GM18520 (cell line): ENCODE measurements around the gene MYF5.
A peak's percentile ranks its signal among the peaks of the same experiment; 100 is the strongest.
"Not testable (repeated sequence)": the region's sequence is repeated elsewhere in the genome, so short reads cannot be mapped to it uniquely, and the experiment has no call there.

Experiments
- ATAC-seq: cut with Tn5 transposase; IDR thresholded peaks from one replicate; pipeline ENCODE4 v1.9.1; 2021; ENCODE audit not compliant: unreplicated experiment

The MYF5 gene

DNA sequence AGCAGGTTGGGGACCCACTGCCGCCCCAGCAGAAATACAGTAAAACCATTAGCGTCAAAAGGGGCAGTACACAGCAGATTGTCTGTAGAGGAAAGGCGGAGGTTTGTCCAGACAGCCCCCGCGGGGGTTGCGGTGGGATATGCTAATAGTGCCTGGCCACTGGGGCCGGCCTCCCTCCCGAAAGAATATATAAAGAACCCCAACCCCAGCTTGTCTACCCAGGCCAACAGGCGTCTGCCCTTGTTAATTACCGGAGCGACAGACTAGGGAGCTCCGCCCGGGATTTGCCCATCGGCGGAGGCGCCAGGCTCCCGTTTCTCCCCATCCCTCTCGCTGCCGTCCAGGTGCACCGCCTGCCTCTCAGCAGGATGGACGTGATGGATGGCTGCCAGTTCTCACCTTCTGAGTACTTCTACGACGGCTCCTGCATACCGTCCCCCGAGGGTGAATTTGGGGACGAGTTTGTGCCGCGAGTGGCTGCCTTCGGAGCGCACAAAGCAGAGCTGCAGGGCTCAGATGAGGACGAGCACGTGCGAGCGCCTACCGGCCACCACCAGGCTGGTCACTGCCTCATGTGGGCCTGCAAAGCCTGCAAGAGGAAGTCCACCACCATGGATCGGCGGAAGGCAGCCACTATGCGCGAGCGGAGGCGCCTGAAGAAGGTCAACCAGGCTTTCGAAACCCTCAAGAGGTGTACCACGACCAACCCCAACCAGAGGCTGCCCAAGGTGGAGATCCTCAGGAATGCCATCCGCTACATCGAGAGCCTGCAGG, at the start of gene MYF5:
MYF5 (plus strand) TSS at position 217 of the 774 bp plus-strand sequence; CDS start at position 369, 152 bp downstream.
- no peak for ATAC-seq

DNA sequence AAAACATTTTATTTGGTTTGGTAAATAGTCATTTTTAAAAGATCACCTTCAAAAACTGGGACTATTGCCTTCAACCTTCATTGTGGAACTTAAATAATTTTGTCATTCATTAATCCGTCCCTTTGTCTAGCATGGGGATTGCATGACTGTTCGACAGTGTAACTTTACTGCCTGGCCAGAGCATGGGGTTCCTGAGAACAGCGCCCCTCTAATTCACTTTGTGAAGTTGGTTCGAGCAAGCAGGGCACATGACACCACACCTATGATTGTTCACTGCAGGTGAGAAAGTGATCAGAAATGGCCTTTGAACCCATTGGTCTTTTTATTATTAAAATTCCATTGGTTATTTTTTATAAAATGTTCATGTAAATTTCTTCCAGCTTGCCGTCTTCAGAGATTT, 46.5 kb upstream of the MYF5 start:
- ATAC-seq: no peak

DNA sequence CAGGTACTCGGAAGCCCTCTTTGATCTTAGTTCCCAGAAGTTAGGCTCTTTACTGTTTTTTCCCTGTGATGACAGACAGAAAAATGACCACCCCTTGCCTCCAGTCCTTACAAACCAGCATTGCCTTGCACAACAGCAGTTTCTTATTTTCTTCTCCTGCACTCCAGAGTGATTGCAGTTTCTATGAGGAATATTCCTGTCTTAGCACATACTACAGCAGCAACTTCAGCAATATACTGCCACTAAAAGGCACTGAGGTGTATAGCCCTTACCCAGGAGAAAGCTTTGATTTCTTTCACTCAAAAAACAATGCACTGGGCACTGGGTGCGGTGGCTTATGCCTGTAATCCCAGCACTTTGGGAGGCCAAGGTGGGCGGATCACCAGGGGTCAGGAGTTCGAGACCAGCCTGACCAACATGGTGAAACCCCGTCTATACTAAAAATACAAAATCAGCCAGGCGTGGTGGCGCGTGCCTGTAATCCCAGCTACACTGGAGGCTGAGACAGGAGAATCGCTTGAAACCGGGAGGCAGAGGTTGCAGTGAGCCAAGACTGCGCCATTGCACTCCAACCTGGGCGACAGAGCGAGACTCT, 40.6 kb upstream of the MYF5 start:
- ATAC-seq: not testable (repeated sequence)

DNA sequence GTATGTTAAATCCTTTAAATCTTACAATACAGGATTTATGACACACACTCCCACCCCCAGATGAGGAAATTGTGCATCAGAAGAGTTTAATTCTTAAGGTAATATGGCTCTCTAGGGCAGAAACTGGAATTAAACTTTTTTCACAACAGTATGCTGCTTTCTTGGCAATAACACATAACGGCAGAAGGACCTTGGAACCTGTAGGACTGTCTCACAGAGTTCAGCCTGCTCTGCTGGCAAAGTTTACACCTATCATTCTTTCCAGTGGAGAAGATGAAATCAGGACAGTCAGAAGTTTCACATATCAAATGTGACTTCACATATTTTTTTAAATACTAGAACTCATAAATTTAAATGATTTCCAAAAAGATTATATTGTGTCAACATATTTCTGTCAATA, 39.9 kb upstream of the MYF5 start:
- no peak for ATAC-seq

DNA sequence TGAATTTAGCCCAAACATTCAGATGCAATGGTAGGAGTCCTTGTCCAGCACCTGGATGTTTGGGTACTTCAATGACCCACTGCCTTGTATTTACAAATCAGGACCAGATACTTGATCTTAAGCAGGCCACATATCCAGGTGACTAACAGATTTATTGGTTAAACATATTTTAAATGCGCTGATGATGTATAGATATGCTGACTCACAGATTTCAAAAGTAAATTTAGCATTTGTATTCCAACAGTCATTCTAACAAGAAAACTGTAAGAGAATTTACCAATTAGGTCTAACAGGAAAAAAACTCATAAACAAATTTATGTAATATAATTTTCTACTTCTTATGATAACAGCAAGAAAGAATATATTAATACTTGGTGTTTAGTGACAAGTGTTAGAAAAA, 38.7 kb upstream of the MYF5 start:
- no peak for ATAC-seq

DNA sequence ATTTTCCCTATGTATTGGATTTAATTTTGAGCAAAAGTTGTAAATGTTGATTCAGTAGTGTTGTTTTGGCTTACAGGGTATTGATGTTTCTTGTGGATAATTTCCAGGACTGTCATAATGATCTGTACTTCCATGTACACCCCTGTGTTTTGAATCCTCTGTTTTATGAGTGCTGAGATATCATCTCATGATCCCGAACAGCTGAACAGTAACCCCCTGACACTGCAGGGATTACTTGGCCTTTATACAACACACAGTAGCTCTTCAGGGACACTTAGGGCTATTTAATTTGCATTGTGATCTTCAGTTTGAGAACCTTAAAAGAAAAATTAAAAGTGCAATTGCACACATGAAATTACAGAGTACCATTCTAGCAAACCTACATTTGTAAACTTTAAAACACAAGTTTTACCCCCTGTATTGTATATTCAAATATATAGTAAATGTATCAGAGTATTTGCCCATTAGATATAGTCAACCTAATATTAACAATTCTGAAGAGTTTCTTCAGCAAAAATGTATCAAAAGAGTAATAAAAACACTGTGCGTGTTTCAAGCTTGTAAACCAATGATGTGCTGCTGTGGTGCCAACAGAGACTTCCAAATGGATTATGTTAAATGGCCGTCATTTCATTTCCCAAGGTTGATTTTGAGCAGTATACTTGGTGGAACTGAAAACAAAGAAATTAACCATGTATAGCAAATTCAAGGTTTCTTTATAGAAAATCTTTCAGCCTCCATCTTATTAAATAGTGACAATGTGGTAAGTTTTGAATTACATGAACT, 37.2 kb upstream of the MYF5 start:
- no peak for ATAC-seq

DNA sequence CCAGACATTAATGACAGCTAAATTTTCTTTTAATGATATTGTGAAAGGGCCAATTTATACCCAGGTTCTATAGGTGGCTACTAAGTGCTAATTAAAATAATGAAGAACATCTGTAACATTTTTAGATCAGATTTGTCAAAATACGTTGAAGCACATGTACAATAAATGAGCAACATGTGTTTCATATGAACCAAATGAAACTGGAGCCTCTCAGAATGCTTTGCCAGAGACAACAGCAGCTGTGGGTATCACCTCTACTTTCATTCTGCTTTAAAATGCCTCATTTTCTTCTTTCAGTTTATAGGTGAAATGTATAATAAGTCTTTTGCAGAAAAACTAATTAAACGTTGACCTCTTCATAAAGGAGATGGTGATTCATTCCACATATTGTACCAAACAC, 35.4 kb upstream of the MYF5 start:
- ATAC-seq: peak; percentile 85

DNA sequence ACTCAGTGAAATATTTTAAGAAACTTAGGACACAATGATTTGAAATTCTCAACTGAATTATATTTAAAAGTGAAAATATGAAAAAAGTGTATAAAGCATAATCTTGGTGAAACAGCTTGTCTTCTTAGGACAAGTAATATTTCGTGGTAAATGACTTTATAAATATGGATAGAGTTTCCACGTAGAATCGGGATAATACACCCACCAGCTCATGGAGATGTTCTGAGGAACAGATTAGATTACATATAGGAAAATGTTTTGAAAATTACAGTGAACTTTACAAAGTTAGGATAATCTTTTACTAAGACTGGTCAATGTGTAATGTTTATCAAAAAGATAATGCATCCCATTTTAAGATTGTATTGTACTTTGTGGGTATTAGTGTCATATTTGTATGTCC, 34.9 kb upstream of the MYF5 start:
- ATAC-seq: no peak

DNA sequence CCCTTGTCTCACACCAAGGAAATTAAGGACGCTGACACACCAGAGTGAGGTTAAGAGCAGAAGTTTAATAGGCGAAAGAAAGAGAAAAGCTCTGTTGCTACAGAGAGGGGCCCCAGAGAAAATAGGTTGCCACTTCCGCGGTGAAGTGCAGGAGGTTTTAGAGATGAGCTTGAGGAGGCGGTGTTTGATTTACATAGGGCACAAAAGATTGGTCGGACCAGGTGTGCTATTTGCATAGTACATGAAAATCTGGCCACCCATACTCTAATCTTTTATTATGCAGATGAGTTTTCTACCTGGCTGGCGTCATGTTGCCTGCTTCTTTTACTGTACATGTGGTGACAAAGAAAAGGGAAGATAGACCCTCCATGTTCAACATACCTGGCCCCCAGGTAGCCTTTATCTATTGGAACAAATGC, 32.6 kb upstream of the MYF5 start:
- no peak for ATAC-seq

DNA sequence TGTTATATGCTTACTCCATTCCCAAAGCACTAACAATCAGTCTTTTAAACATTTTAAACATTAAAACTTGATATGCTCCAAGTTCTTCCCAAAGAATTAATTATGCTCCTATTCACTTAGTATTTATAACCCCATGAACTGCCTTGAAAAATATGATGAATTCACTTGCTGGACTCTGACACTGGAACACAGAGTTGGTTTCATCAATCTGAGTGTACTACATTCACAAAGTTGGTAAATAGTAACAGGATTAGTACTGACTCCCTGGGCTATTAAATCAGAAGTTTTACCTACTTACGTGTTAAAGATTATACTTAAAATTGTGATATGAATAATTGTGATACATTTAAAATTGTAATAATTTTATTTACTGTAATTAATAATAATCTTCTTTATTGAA, 26.6 kb upstream of the MYF5 start:
- ATAC-seq: no peak

DNA sequence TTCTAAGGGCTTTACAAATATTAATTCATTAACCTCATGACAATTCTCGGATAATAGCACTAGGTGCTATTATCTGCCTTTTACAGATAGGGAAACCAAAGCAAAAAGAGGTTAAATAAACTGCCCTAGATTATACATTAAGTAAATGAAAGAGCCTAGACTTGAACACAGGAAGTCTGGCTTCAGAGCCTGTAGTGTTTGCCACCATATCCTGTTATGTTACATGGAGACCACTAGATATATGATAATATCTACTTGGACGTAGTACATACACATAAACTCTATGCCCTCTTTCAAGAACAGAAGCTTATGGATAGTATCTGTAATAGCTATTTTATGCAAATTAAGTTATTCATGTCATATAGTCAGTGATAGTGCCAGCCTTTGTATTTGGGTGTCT, 26.2 kb upstream of the MYF5 start:
- ATAC-seq: no peak

DNA sequence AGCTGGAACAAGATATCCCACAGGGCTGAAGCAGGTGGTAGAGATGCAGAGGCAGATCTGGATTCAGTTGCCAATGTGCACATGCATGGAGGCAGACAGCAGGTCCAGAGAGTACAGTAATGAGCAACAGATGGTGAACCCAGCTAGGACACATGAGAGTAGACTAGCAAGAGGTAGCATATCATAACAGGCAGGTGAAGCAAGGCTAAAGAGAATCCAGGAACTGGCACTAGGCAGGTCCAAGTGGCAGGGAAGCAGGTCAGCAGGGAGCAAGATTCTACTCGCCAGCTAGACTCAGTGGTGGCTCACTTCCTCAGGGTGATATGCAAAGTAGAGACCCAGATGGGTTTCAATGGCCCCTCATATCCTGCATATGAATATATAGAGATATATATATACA, 24.6 kb upstream of the MYF5 start:
- no peak for ATAC-seq

DNA sequence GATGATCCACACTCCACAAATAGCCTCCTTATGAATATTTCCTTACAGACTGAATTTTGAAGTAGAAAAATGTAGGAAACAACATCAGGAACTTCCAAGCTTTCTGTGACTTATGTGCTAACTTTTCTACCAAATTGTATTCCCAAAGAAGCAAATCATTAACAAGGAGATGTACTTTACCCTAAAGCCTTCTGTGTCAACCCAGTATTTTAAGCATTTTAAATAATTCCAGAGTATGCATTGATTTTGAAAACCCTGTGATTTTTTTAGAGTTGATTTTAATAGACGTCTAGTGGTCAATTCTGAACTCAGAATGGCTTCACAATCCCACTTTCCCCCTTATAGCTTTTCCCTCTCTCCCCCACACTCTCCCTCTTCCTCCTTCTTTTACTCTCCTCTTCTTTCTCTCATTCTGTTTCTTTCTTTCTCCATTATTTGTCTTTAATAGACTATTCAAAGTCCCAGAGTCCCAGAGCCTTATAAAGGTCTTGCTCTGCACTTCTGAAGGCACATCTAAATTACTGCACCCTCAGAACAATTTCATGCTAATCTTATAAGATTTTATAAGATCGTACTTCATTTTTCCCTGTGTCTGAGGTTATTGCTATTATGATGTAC, 19.3 kb upstream of the MYF5 start:
- no peak for ATAC-seq

DNA sequence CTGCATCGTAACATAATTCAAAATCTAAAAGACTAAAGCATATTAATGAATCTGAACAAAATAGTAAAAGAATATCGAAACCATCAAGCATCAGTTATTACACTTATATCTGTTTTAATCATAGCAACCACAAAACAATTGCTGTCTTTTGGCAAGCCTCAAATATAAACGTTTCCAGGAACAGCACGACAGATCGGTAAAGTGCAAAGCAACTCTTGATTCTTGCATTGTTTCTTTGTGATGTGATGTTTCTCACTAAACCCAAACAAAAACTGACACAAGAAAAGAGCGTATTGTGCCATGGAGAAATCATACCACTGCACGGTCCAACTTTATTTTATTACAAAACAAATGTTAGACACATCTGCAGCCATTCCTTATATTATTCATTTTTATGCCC, 18.5 kb upstream of the MYF5 start:
- ATAC-seq: no peak

DNA sequence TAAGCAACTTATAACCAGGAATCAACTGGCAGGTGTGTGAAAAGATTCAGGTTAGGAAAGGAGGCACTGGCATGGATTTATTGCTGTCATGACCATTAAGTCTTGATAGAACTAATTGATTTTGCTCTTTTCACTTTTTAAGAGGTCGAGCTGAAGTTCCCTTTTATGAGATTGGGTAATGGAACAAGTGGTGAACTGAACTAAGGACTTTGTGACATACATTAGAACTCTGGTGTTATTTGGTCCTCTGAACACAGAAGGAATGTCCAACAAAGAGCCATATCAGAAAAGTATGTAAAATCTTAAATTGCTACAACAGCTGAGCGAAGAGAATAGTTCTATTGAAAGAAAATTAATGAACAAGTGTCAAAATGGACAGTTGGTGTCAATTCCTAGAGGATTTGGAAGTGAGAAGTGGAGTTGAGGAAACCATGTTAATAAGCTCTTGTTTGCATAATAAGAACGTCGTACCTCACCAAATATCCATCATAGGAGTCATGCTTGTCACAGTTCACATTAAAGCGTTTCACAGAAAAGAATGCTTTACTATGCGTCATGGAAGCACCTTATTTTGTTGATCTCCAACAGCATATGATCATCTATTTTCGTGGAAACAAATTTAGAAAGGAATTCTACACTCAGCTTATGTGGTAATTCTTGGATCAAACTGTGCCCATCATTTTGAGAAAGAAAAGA, 17.7 kb upstream of the MYF5 start:
- ATAC-seq: no peak

DNA sequence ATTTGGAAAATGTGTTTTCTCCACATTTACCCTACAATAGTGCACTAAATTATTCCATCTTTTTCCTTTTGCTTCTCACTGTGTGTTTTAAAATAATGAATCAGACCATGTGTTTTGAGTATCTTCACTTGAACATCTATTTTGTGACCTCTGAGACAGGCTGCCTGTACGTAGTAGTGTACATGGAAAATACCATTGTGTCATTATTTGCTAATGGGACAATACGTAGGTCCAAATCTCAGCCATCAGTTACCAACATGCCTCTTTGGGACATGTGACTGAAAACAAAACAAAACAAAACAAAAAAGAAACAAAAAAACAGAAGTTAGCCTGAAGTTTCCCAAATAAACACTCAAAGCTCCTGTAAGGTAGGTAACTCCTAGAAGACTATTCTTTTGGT, 16.4 kb upstream of the MYF5 start:
- ATAC-seq: peak; percentile 30

DNA sequence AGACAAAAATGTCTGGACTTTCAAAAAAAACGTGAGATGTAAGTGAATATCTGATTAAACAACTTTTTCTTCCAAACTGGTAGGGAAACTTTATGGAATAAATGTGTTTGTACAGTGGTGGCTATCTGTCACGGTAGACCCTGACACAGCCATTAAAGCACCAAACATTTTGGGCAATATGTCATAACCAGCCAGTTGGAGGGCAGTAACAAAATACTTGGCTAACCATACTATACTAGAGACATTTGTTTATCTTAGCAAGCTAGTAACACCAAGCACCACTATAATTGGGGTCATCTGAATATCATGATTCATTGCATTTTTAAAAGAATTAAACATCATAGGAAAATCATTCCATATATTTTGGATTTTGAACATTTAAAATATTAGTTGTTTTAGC, 15.3 kb upstream of the MYF5 start:
- no peak for ATAC-seq

DNA sequence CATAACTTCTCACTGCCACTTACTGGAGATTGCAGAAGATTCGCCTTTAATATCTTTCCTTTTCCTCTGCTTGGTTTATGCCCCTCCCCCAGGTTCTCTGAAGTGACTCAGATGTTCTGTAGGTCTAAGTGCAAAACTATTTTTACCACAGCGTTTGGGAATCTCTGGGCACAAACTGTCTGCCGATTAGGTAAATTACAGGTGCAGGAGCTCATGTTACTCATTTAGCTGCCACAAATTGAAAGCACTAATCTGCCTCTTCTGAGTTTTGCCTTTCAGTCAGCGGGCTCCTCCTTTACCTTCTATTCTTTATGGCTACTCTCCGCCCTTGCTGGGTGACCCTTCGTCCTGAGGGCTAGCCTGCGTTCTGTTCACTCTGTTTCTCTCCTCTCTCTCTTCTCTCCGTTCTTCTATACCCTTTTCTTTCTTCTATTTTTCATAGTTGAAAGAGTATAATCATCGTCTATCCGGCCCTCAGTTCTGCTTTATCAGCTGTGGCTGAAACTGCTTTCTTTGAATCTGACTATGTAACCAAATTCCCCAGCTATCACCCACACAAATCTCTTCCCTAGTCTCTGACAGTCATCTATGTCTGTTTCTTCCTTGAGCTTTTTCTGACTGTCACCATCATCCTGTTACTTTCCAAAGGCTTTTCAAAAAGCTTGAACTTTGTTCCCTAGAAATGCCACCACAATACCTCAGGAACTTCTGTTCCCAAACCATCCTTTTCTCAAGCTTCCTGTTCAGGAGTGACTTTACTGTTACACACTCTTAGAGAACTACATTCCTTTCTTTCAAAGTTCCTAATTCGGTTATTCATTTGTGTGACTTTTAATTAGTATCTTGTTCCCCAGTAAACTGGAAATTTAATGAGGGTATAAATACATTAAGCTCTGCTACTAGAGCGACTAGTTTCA, 13.6 kb upstream of the MYF5 start:
- ATAC-seq: peak; percentile 83

DNA sequence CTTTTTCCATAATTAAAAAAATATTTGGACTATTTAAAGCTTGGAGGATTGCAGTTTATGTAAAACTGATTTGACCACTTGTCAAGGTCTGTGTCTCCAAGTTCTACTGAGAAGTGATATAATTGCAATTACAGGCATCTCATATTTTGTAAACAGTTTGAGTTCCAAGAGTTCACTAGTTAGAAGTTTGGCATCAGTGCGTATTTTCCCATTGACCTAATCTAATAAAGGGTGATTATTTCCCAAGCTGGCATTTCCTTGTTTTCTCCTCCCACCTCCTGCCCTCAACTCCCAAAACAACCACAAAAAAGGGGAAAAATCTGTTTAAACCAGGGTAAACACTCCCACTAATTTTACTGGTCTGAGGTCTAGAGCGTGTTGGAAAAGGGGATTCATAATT, 12.3 kb upstream of the MYF5 start:
- no peak for ATAC-seq
